Activated naive CD4-positive, alpha-beta T cell treated with anti-CD3 and anti-CD28 coated beads, Interleukin-2, amount 50 U/mL, for 24 hours (primary cell): ENCODE data around the gene BANP.
"Not testable (repeated sequence)": the region's sequence is repeated elsewhere in the genome, so short reads cannot be mapped to it uniquely, and the experiment has no call there.

Experiments used
- H3K27ac Mint-ChIP-seq: one replicate; pipeline ENCODE4 v1.8.0; 2021; ENCODE audit warnings: mild to moderate bottlenecking, mixed read lengths
- H3K27me3 Mint-ChIP-seq: one replicate; pipeline ENCODE4 v1.8.0; 2021; ENCODE audit warnings: mixed read lengths
- H3K36me3 Mint-ChIP-seq: one replicate; pipeline ENCODE4 v1.8.0; 2021; ENCODE audit warnings: mixed read lengths
- H3K4me1 Mint-ChIP-seq: one replicate; pipeline ENCODE4 v1.8.0; 2021; ENCODE audit warnings: mixed read lengths
- H3K4me3 Mint-ChIP-seq: one replicate; pipeline ENCODE4 v1.8.0; 2021; ENCODE audit warnings: mild to moderate bottlenecking, mixed read lengths
- H3K9me3 Mint-ChIP-seq: one replicate; pipeline ENCODE4 v1.8.0; 2021; ENCODE audit warnings: mixed read lengths

BANP gene

GRCh38 chr16:88098731-88099562 is 147.7 kb downstream of the BANP start:
- H3K9me3 Mint-ChIP-seq, H3K27me3 Mint-ChIP-seq, H3K4me1 Mint-ChIP-seq, H3K4me3 Mint-ChIP-seq, H3K27ac Mint-ChIP-seq, H3K36me3 Mint-ChIP-seq: not testable (repeated sequence)

DNA sequence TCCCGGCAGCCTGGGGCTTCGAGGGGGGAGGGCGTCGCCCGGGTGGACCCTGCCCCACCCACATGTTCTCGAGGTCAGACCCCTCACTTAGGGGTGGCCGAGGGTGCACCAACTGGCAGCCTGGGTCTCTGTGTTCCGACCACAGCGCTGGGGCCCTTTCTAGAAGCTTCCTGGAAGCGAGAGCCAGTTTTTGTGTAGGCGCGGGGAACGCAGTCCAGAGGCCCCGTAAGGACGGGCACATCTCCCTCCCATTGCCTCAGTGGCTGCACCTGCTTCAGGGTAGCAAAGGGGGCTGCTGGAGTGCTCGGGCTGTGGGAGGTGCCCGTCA is 148.3 kb downstream of the BANP start:
- Mint-ChIP-seq H3K4me3 (no peak overlapping the region), H3K27me3 (no peaks in the 10 kb centered on the region), H3K9me3 (peaks cover 5% of the 10 kb centered on the region), H3K27ac (no peak overlapping the region), H3K36me3 (no peaks in the 10 kb centered on the region), H3K4me1 (no peaks in the 10 kb centered on the region)

DNA sequence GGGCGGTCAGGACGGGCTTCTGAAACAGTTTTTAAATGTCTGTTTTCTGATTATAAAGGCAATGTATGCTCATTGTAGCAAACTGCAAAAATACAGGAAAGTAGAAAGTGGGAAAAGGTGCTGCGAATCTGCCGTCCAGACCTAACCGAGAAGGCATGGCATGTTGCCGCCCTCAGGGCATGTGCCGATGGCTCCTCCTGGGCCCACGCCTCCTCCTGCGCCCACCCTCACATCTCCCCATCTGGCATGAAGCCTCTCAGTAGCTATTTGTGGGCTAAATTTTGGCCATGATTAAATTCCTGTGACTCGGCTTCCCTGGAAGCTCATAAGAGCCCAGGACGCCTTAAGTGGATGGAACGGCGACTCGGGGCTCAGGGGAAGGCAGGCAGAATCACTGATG is 148.7 kb downstream of the BANP start:
- H3K4me1 Mint-ChIP-seq, H3K27ac Mint-ChIP-seq, H3K4me3 Mint-ChIP-seq, H3K9me3 Mint-ChIP-seq, H3K27me3 Mint-ChIP-seq, H3K36me3 Mint-ChIP-seq: not testable (repeated sequence)

DNA sequence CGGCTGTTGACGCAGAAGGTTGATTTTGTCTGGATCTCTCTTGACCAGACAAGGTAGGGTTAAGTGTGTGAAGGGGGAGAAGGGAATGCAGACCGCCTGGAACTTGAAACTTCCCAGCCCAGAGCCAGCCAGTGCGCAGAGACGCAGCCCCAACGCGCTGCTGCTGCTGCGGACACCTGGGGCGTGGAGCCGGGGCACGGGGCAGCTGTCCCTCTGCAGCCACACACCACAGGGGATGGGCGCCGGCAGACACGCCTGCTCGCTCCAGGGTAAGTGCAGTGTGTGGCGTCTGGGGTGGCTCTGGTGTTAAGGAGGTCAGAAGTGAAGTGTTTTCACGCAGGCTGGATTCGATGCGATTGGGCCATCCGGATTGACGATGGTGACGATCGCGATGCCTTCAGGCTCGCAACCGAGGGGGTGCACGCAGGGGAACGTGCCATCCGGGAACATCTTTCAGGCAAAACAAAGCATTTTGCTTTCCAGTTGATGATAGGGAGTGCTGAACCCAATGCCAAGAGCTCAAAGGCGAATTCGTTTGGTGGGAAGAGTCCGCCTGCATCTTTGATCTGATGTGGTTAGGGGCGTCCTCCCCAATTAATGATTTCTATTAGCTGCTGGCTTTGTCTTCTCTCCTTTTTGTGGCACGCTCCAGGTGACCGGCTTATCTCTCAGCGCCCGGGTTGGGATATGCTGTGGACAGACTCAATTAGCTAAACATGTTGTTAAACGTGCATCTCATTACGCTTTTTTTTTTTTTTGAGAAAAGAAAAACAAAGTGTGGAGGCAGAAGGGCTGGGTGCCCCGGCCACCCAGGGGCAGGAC is 149.8 kb downstream of the BANP start:
- H3K27ac Mint-ChIP-seq, result not testable (repeated sequence)

GRCh38 chr16:88101623-88102105 is 150.4 kb downstream of the BANP start:
- H3K27ac Mint-ChIP-seq, H3K36me3 Mint-ChIP-seq, H3K27me3 Mint-ChIP-seq: not testable (repeated sequence)

More for the DNA sequence above, 149.8 kb downstream of the BANP start:
- not testable (repeated sequence) for H3K27me3 Mint-ChIP-seq, H3K36me3 Mint-ChIP-seq, H3K4me3 Mint-ChIP-seq, H3K9me3 Mint-ChIP-seq, H3K4me1 Mint-ChIP-seq

DNA sequence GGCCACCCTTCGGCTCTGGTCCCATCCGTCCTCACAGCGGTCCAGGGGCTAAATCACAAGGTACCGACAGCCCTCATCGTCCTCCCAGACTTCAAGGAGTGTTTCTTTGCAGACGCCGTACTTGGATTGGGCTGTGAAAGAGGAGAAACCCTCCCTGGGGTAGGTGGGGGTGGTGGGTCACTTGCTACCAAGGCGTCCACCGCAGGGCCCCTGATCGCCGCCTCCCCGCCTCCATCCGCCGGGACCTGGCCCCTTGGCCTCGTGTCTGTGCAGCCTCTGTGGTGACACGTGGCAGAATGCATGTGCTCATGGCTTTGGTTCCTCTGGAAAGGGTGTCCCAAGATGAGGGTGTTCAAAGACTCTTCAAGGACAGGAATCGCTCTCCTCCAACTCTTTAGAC is 151.4 kb downstream of the BANP start:
- no peaks in the 10 kb centered on the region for H3K27me3 Mint-ChIP-seq
- H3K9me3 Mint-ChIP-seq, result no peaks in the 10 kb centered on the region
- H3K4me3 Mint-ChIP-seq, result no peak overlapping the region
- no peaks in the 10 kb centered on the region for H3K4me1 Mint-ChIP-seq
- no peaks in the 10 kb centered on the region for H3K36me3 Mint-ChIP-seq
- peak overlapping the region; percentile 68 for H3K27ac Mint-ChIP-seq

More at GRCh38 chr16:88101623-88102105, 150.4 kb downstream of the BANP start:
- not testable (repeated sequence) for H3K4me3 Mint-ChIP-seq, H3K9me3 Mint-ChIP-seq, H3K4me1 Mint-ChIP-seq

- peak overlapping the region; percentile 68 for H3K27ac Mint-ChIP-seq
These were observed 151.8 kb downstream of the BANP start for GRCh38 chr16:88103011-88103410.

DNA sequence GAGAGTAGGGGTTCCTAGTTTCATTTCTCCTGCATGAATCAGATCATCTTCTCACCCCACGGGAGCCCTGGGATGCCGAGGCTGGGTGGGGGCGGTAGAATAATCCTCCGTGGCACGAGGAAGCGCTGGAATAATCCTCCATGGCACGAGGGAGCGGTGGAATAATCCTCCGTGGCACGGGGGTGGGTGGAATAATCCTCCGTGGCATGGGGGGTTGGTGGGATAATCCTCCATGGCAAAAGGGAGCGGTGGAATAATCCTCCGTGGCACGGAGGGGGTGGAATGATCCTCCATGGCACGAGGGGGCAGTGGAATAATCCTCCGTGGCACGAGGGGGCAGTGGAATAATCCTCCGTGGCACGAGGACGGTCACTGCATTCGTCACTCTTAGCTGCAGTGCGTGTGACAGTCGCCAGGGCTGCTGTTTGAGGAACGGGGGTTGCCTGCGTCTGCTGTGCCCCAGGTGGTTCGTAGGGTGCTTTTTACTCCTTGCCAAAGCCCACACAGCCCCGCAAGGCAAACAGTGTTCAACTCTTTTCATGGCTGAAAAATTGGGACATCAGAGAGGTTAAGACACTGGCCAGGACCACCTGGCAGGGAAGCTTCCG is 152.5 kb downstream of the BANP start:
- Mint-ChIP-seq H3K4me3 (no peak overlapping the region), H3K4me1 (no peaks in the 10 kb centered on the region), H3K27ac (no peak overlapping the region), H3K36me3 (no peaks in the 10 kb centered on the region), H3K27me3 (no peaks in the 10 kb centered on the region), H3K9me3 (no peaks in the 10 kb centered on the region)

More at GRCh38 chr16:88103011-88103410, 151.8 kb downstream of the BANP start:
- Mint-ChIP-seq H3K36me3 (no peaks in the 10 kb centered on the region), H3K9me3 (no peaks in the 10 kb centered on the region), H3K4me1 (no peaks in the 10 kb centered on the region), H3K27me3 (no peaks in the 10 kb centered on the region), H3K4me3 (no peak overlapping the region)

DNA sequence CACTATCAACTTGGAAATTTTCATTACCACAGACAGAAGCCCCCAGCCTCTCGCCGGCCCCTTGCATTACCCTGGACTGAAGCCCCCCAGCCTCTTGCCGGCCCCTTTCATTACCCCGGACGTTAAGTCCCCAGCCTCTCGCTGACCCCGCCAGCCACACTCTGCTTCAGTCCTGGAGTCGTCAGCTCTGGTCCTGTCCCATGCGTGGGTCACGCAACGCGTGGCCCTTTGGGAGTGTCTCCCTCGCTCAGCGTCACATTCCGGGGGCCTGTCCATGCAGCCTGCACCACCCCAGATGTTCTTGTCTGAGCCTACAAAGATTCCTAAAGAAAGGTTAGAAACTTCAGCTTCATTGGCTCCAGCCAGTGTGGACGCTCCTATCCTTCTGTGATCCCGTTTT is 153.1 kb downstream of the BANP start:
- H3K4me1 Mint-ChIP-seq, H3K36me3 Mint-ChIP-seq, H3K4me3 Mint-ChIP-seq, H3K27ac Mint-ChIP-seq, H3K9me3 Mint-ChIP-seq, H3K27me3 Mint-ChIP-seq: not testable (repeated sequence)

DNA sequence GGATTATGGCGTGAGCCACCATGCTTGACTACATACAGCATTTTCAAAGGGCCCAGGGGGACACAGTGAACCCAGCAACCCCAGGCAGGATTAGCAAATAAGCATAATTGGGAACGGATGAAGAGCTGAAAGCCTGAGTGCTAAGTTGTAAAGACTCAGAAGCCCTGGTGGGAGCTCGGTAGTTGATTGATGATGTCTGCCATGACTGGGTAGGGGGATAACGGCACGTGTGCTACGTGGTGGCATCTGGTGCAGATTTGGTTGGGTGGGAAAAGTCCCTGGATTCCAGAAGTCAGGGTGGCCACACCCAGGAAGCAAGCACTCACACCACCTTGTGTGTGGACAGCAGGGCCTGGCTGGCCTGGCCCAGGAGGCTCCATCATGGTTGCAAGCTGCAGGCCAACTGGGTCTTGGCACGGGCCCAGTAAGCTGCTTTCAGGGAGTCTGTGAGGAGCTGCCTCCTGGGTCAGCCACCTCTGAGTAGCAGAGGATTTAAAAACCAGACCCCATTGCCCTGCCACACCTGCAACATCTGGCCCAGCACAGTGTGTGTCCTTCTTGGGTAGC is 154.4 kb downstream of the BANP start:
- H3K4me3 Mint-ChIP-seq, H3K27ac Mint-ChIP-seq, H3K9me3 Mint-ChIP-seq, H3K4me1 Mint-ChIP-seq, H3K36me3 Mint-ChIP-seq, H3K27me3 Mint-ChIP-seq: not testable (repeated sequence)

DNA sequence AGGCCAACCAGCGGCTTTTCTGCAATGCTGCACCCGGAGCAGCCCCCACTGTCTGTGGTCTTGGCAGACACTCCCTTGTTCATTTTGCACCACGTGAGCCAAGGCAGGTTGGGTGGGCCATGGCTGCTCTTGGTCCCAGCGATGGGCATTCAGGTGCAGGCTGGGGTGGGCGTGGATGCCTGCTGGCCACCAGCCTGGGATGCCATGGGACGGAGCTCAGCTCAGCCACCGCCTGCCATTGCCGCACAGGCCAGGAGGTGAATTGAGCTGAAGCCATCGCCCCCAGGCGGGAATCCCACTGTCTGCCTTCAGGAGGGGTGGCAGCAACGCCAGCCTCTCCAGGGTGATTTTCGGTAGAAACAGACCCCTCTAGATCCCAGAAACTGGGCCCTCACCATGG is 155.3 kb downstream of the BANP start:
- not testable (repeated sequence) for H3K4me3 Mint-ChIP-seq, H3K27me3 Mint-ChIP-seq, H3K36me3 Mint-ChIP-seq, H3K27ac Mint-ChIP-seq, H3K4me1 Mint-ChIP-seq, H3K9me3 Mint-ChIP-seq

- no peaks in the 10 kb centered on the region for H3K9me3 Mint-ChIP-seq
- no peaks in the 10 kb centered on the region for H3K4me1 Mint-ChIP-seq
- no peaks in the 10 kb centered on the region for H3K27me3 Mint-ChIP-seq
- no peaks in the 10 kb centered on the region for H3K36me3 Mint-ChIP-seq
- H3K4me3 Mint-ChIP-seq, result no peak overlapping the region
- H3K27ac Mint-ChIP-seq, result no peak overlapping the region
These were observed 157.5 kb downstream of the BANP start for GRCh38 chr16:88108762-88109161.

- not testable (repeated sequence) for H3K27me3 Mint-ChIP-seq, H3K27ac Mint-ChIP-seq, H3K4me1 Mint-ChIP-seq, H3K36me3 Mint-ChIP-seq, H3K9me3 Mint-ChIP-seq, H3K4me3 Mint-ChIP-seq
These were observed 158.7 kb downstream of the BANP start for GRCh38 chr16:88109726-88110621.

GRCh38 chr16:88110875-88111494 is 159.8 kb downstream of the BANP start:
- H3K4me1 Mint-ChIP-seq, H3K27ac Mint-ChIP-seq, H3K27me3 Mint-ChIP-seq, H3K4me3 Mint-ChIP-seq, H3K9me3 Mint-ChIP-seq, H3K36me3 Mint-ChIP-seq: not testable (repeated sequence)

DNA sequence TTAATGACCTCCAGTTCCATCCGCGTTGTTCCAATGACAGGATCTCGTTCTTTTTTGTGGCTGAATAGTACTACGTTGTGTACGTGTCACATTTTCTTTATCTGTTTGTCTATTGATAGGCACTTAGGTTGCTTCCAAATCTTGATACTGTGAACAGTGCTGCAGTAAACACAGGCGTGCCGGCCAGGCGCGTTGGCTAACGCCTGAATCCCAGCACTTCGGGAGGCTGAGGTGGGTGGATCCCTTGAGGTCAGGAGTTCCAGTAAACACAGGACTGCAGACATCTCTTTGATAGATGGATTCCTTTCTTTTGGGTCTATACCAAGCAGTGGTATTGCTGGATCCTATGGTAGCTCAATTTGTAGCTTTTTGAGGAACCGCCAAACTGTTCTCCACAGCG is 160.7 kb downstream of the BANP start:
- not testable (repeated sequence) for H3K4me3 Mint-ChIP-seq, H3K4me1 Mint-ChIP-seq, H3K27me3 Mint-ChIP-seq, H3K36me3 Mint-ChIP-seq, H3K9me3 Mint-ChIP-seq
- H3K27ac Mint-ChIP-seq, result peak overlapping the region; percentile 21
